ENCODE measurements around the gene SEMA6C. TPM values are rescaled to one million over a fixed set of nuclear protein-coding genes. Genes with fewer than 3 reads are reported as not detected.
A peak's percentile ranks its signal among the peaks of the same experiment; 100 is the strongest.
"Not testable (repeated sequence)": the region's sequence is repeated elsewhere in the genome, so short reads cannot be mapped to it uniquely, and the experiment has no call there.

The SEMA6C gene
- total and polyA plus RNA-seq, 2 donors from 2014 or later: 7.6 to 17.4 TPM

DNA sequence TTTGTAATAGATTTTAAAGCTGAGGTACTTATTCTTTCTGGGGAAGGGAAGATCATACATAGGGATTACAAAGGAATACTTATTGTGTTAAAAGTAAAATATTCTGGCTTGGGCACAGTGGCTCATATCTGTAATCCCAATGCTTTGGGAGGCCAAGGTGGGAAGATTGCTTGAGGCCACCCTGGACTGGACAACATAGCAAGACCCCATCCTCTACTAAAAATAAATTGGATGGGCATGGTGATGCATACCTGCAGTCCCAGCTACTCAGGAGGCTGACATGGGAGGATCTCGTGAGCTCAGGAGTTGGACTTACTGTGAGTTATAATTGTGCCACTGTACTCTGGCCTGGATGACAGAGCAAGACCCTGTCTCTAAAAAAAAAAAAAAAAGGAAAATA lies 48.3 kb downstream of the SEMA6C start:
- Histone ChIP-seq H3K27ac (ENCODE audit: low read depth in 2 of 2, low read length in 2 of 2) (no peak overlapping the region), H3K9me3 (ENCODE audit: control insufficient read depth in 2 of 3, insufficient read depth in 1 of 3, low read length in 3 of 3) (peaks cover 0 to 3% (median 0%) of the 10 kb centered on the region in 3 donors), H3K36me3 (ENCODE audit: control insufficient read depth in 2 of 3, insufficient read depth in 3 of 3, low read length in 3 of 3) (peaks cover 0 to 6% (median 3%) of the 10 kb centered on the region in 3 donors), H3K4me3 (ENCODE audit: low read length in 3 of 3) (no peak overlapping the region), H3K9ac (ENCODE audit: low read length in 3 of 3) (no peak overlapping the region), H3K4me1 (ENCODE audit: control insufficient read depth in 2 of 3, insufficient read depth in 2 of 3, low read depth in 1 of 3, low read length in 3 of 3) (no peaks in the 10 kb centered on the region), H3K27me3 (ENCODE audit: control insufficient read depth, insufficient read depth, low read length) (no peaks in the 10 kb centered on the region)
- TF ChIP-seq, protein P1, sequence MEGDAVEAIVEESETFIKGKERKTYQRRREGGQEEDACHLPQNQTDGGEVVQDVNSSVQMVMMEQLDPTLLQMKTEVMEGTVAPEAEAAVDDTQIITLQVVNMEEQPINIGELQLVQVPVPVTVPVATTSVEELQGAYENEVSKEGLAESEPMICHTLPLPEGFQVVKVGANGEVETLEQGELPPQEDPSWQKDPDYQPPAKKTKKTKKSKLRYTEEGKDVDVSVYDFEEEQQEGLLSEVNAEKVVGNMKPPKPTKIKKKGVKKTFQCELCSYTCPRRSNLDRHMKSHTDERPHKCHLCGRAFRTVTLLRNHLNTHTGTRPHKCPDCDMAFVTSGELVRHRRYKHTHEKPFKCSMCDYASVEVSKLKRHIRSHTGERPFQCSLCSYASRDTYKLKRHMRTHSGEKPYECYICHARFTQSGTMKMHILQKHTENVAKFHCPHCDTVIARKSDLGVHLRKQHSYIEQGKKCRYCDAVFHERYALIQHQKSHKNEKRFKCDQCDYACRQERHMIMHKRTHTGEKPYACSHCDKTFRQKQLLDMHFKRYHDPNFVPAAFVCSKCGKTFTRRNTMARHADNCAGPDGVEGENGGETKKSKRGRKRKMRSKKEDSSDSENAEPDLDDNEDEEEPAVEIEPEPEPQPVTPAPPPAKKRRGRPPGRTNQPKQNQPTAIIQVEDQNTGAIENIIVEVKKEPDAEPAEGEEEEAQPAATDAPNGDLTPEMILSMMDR (IDR thresholded peaks at IDR 0.05; ENCODE audit: borderline replicate concordance, extremely low read depth, insufficient read depth): no peak
- DNase-seq (no peak), FAIRE-seq (no peak)
- intact Hi-C loops (cut with DNase I): no loop called here

DNA sequence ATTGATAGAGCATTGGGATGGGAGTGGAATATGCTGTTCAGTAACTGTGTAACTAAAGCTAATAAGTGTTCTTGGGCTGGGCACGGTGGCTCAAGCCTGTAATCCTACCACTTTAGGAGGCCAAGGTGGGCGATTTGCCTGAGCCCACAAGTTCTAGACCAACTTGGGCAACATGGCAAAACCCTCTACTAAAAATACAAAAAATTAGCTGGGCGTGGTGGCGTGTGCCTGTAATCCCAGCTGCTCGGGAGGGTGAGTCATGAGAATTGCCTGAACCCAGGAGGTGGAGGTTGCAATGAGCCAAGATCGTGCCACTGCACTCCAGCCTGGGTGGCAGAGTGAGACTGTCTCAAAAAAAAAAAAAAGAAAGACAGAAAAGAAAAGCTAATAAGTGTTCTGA lies 49.0 kb downstream of the SEMA6C start:
- H3K4me1 ChIP-seq (ENCODE audit: control insufficient read depth in 2 of 3, insufficient read depth in 2 of 3, low read depth in 1 of 3, low read length in 3 of 3); H3K4me3 ChIP-seq (ENCODE audit: low read length in 3 of 3); H3K27me3 ChIP-seq (ENCODE audit: control insufficient read depth, insufficient read depth, low read length); H3K27ac ChIP-seq (ENCODE audit: low read depth in 2 of 2, low read length in 2 of 2); H3K9ac ChIP-seq (ENCODE audit: low read length in 3 of 3); FAIRE-seq; H3K36me3 ChIP-seq (ENCODE audit: control insufficient read depth in 2 of 3, insufficient read depth in 3 of 3, low read length in 3 of 3); H3K9me3 ChIP-seq (ENCODE audit: control insufficient read depth in 2 of 3, insufficient read depth in 1 of 3, low read length in 3 of 3); intact Hi-C loops (cut with DNase I): not testable (repeated sequence)
- DNase-seq: peak in 1 of 5 donors; percentile 17

DNA sequence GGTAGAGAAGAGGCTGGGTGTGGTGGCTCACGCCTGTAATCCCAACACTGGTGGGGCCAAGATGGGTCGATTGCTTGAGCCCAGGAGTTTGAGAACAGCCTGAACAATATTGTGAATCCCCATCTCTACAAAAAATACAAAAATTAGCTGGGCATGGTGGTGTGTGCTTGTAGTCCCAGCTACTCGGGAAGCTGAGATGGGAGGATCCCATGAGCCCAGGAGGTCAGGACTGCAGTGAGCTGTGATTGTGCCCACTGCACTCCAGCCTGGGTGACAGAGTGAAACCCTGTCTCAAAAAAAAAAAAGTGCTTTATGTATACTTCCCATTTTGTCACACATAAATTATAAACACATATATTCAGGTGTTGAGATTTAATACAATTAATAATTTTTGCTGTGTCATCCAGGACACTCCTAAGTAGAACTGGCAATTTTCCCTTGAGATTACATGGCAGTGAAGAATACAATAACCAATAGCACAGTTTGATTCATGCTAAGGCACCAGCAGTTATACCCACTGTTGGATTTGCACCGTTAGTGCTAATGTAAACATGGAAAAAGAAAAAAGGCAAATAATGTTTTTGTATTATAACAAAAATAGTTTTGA lies 60.4 kb downstream of the SEMA6C start:
- TF ChIP-seq, protein P1 (IDR thresholded peaks at IDR 0.05; ENCODE audit: borderline replicate concordance, extremely low read depth, insufficient read depth): no peak
- no peak for DNase-seq
- intact Hi-C loops (cut with DNase I): no loop called here
- Histone ChIP-seq H3K9me3 (ENCODE audit: control insufficient read depth in 2 of 3, insufficient read depth in 1 of 3, low read length in 3 of 3) (no peaks in the 10 kb centered on the region), H3K36me3 (ENCODE audit: control insufficient read depth in 2 of 3, insufficient read depth in 3 of 3, low read length in 3 of 3) (peaks cover 0 to 3% (median 0%) of the 10 kb centered on the region in 3 donors), H3K9ac (ENCODE audit: low read length in 3 of 3) (no peak overlapping the region), H3K4me1 (ENCODE audit: control insufficient read depth in 2 of 3, insufficient read depth in 2 of 3, low read depth in 1 of 3, low read length in 3 of 3) (no peaks in the 10 kb centered on the region), H3K27ac (ENCODE audit: low read depth in 2 of 2, low read length in 2 of 2) (no peak overlapping the region), H3K4me3 (ENCODE audit: low read length in 3 of 3) (no peak overlapping the region), H3K27me3 (ENCODE audit: control insufficient read depth, insufficient read depth, low read length) (no peaks in the 10 kb centered on the region)
- FAIRE-seq: no peak

Other genes with a start within 250 kb of the SEMA6C start
- gene SETDB1, start 220.3 kb downstream of the SEMA6C start, total RNA-seq: 51.6 TPM
- gene SETDB1, start 220.3 kb downstream of the SEMA6C start, polyA plus RNA-seq (ENCODE audit: insufficient read depth, low read depth, low replicate concordance): 12.1 TPM
- gene CERS2, start 171.8 kb downstream of the SEMA6C start, total RNA-seq: 268 TPM
- gene CERS2, start 171.8 kb downstream of the SEMA6C start, polyA plus RNA-seq (ENCODE audit: insufficient read depth, low read depth, low replicate concordance): 258 TPM
- gene ANXA9, start 164.3 kb downstream of the SEMA6C start, total RNA-seq: 3.3 TPM
- 38.5 TPM for gene ANXA9, start 164.3 kb downstream of the SEMA6C start, polyA plus RNA-seq (ENCODE audit: insufficient read depth, low read depth, low replicate concordance)
- gene MINDY1, start 139.7 kb downstream of the SEMA6C start, total RNA-seq: 33.5 TPM
- 35.1 TPM for gene MINDY1, start 139.7 kb downstream of the SEMA6C start, polyA plus RNA-seq (ENCODE audit: insufficient read depth, low read depth, low replicate concordance)
- gene PRUNE1, start 138.2 kb downstream of the SEMA6C start, total RNA-seq: 24.0 TPM
- 25.6 TPM for gene PRUNE1, start 138.2 kb downstream of the SEMA6C start, polyA plus RNA-seq (ENCODE audit: insufficient read depth, low read depth, low replicate concordance)
- gene BNIPL, start 110.0 kb downstream of the SEMA6C start, total RNA-seq: 0.54 TPM
- 3.1 TPM for gene BNIPL, start 110.0 kb downstream of the SEMA6C start, polyA plus RNA-seq (ENCODE audit: insufficient read depth, low read depth, low replicate concordance)
- gene C1orf56, start 98.9 kb downstream of the SEMA6C start, total RNA-seq: 6.2 TPM
- 12.8 TPM for gene C1orf56, start 98.9 kb downstream of the SEMA6C start, polyA plus RNA-seq (ENCODE audit: insufficient read depth, low read depth, low replicate concordance)
- 107 TPM for gene CDC42SE1, start 87.0 kb downstream of the SEMA6C start, total RNA-seq
- 36.6 TPM for gene CDC42SE1, start 87.0 kb downstream of the SEMA6C start, polyA plus RNA-seq (ENCODE audit: insufficient read depth, low read depth, low replicate concordance)
- gene MLLT11, start 86.2 kb downstream of the SEMA6C start, total RNA-seq: 1.4 TPM
- 2.3 TPM for gene MLLT11, start 86.2 kb downstream of the SEMA6C start, polyA plus RNA-seq (ENCODE audit: insufficient read depth, low read depth, low replicate concordance)
- gene GABPB2, start 75.9 kb downstream of the SEMA6C start, total RNA-seq: 20.5 TPM
- gene GABPB2, start 75.9 kb downstream of the SEMA6C start, polyA plus RNA-seq (ENCODE audit: insufficient read depth, low read depth, low replicate concordance): 4.7 TPM
- 6.3 TPM for gene TNFAIP8L2, start 10.0 kb upstream of the SEMA6C start, total RNA-seq
- gene TNFAIP8L2, start 10.0 kb upstream of the SEMA6C start, polyA plus RNA-seq (ENCODE audit: insufficient read depth, low read depth, low replicate concordance): 1.8 TPM
- gene LYSMD1, start 19.3 kb upstream of the SEMA6C start, total RNA-seq: 7.9 TPM
- 9.1 TPM for gene LYSMD1, start 19.3 kb upstream of the SEMA6C start, polyA plus RNA-seq (ENCODE audit: insufficient read depth, low read depth, low replicate concordance)
- gene SCNM1, start 19.5 kb upstream of the SEMA6C start, total RNA-seq: 33.4 TPM
- gene SCNM1, start 19.5 kb upstream of the SEMA6C start, polyA plus RNA-seq (ENCODE audit: insufficient read depth, low read depth, low replicate concordance): 57.7 TPM
- gene TMOD4, start 29.4 kb upstream of the SEMA6C start, total RNA-seq: 0.66 TPM
- gene TMOD4, start 29.4 kb upstream of the SEMA6C start, polyA plus RNA-seq (ENCODE audit: insufficient read depth, low read depth, low replicate concordance): 0.65 TPM
- 52.6 TPM for gene VPS72, start 43.6 kb upstream of the SEMA6C start, total RNA-seq
- gene VPS72, start 43.6 kb upstream of the SEMA6C start, polyA plus RNA-seq (ENCODE audit: insufficient read depth, low read depth, low replicate concordance): 38.2 TPM
- 49.0 TPM for gene PIP5K1A, start 51.9 kb upstream of the SEMA6C start, total RNA-seq
- 15.5 TPM for gene PIP5K1A, start 51.9 kb upstream of the SEMA6C start, polyA plus RNA-seq (ENCODE audit: insufficient read depth, low read depth, low replicate concordance)
- 123 TPM for gene PSMD4, start 108.1 kb upstream of the SEMA6C start, total RNA-seq
- 178 TPM for gene PSMD4, start 108.1 kb upstream of the SEMA6C start, polyA plus RNA-seq (ENCODE audit: insufficient read depth, low read depth, low replicate concordance)
- 30.3 TPM for gene ZNF687, start 135.7 kb upstream of the SEMA6C start, total RNA-seq
- 8.5 TPM for gene ZNF687, start 135.7 kb upstream of the SEMA6C start, polyA plus RNA-seq (ENCODE audit: insufficient read depth, low read depth, low replicate concordance)
- gene PI4KB, start 180.8 kb upstream of the SEMA6C start, total RNA-seq: 60.9 TPM
- gene PI4KB, start 180.8 kb upstream of the SEMA6C start, polyA plus RNA-seq (ENCODE audit: insufficient read depth, low read depth, low replicate concordance): 43.5 TPM
- 46.6 TPM for gene RFX5, start 200.6 kb upstream of the SEMA6C start, total RNA-seq
- 17.9 TPM for gene RFX5, start 200.6 kb upstream of the SEMA6C start, polyA plus RNA-seq (ENCODE audit: insufficient read depth, low read depth, low replicate concordance)
- 50.0 TPM for gene SELENBP1, start 226.1 kb upstream of the SEMA6C start, total RNA-seq
- 161 TPM for gene SELENBP1, start 226.1 kb upstream of the SEMA6C start, polyA plus RNA-seq (ENCODE audit: insufficient read depth, low read depth, low replicate concordance)

Data from kidney (tissue), 14 donors.